ENCODE measurements around the gene SPN.
"Not testable (repeated sequence)": the region's sequence is repeated elsewhere in the genome, so short reads cannot be mapped to it uniquely, and the experiment has no call there.

SPN gene

DNA sequence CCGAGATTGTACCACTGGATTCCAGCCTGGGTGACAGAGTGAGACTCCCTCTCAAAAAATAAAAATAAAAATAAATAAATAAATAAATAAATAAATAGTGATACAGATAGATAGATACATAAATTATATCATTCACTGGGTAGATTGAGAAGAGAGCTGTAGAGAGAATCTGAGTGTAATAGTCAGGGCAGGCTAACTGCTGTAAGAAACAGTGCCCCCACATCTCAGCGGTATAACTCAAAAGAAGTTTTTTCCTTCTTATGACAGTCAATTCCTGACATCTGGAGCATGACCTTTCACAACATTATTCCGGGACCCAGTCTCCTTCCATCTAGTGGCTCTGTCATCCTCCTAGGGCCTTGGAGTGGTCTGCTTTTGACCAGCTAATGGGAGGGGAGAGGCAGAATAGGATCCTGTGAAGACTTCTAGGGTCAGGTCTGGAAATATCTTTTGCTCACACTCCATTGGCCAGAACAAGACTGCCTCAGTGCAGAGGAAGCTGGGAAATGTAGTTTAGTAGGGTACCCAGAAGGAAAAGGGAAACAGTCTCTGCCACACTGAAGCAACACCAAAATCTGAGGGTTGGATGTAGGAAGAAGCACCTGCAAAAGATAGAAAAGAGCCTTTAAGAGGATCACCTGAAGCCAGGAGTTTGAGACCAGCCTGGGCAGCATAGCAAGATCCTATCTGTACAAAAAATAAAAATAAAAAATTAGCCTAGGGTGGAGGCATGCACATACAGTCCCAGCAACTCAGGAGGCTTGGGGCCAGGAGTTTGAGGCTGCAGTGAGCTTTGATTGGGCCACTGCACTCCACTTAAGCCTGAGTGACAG, 13.0 kb downstream of the SPN start:
- DNase-seq (ENCODE audit: low read depth in 1 of 2, low spot score in 1 of 2): no peak

DNA sequence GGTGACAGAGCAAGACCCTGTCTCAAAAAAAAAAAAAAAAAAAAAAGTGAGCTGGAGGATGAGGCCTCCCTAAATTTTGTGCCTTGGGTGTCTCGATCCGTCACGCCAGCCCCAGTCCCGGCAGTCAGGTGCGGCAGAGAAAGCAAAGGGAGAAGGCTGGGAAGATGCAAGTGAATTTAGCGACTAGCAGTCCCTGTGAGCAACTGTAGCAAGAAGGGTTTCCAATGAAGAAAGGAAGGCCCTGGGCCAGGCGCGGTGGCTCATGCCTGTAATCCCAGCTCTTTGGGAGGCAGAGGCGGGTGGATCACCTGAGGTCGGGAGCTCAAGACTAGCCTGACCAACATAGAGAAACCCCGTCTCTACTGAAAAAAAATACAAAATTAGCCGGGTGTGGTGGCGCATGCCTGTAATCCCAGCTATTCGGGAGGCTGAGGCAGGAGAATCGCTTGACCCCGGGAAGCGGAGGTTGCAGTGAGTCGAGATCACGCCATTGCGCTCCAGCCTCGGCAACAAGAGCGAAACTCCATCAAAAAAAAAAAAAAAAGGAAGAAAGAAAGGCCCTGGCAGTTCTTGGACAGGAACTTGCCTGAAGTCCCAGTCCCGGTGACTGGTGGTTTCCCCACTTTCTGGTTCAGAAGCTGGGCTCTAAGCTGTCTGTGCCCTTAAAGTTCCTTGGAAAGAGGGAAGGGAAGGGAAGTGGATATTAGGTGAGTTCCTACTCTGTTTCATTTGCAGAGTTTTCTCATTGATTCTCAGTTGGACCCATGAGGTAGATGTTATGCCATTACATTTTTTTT, 14.1 kb downstream of the SPN start:
- no peak for DNase-seq (ENCODE audit: low read depth in 1 of 2, low spot score in 1 of 2)

- no peak for DNase-seq (ENCODE audit: low read depth in 1 of 2, low spot score in 1 of 2)
These were observed 15.7 kb downstream of the SPN start, which contains the start of gene QPRT for GRCh38 chr16:29678691-29679267. QPRT (plus strand) TSS chr16:29679180; CDS start chr16:29679198, 18 bp downstream.

GRCh38 chr16:29680180-29680598, 17.1 kb downstream of the SPN start:
- no peak for DNase-seq (ENCODE audit: low read depth in 1 of 2, low spot score in 1 of 2)

DNA sequence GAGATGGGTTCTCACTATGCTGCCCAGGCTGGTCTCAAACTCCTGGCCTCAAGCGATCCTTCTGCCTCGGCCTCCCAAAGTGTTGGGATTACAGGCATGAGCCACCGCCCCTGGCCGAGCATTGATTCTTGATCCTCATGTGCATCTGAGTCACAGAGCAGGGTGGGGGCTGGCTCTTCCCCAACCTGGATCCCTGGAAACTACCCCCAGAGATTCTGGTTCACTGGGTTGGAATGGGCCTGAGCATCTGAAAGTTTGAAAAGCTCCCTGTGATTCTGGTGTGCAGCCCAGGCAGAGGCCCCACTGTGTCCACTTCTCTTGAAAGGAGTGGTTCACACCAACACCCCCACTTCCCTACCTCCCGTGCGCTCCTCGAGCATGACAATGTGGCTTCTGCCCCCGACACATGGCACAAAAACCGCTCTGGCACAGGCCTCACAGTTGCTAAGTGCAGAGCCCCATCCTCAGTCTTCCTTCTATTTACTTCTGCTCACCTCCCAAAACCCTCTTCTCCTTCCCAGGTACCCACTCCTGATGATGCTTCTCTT, 20.6 kb downstream of the SPN start:
- no peak for DNase-seq (ENCODE audit: low read depth in 1 of 2, low spot score in 1 of 2)

DNA sequence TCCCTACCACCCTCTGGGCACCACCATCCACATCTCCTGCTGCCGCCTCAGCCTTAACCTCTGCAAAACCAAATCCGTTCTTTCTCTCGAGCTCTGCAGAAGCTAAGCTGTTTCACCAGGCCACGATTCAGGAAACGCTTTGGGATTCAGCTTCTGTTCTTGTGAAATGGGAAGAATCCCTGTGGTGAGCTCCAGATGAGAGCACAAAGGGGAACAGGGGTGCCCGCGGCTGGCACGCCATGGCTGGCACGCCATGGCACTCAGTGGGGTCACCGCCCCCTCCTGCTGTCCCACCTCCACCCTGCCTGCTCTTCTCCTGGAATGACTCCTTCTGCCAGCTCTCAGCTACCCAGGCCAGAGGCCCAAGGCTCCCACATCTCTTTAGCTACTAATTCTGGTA, 21.6 kb downstream of the SPN start:
- DNase-seq (ENCODE audit: low read depth in 1 of 2, low spot score in 1 of 2): no peak

- DNase-seq (ENCODE audit: low read depth in 1 of 2, low spot score in 1 of 2): no peak
These were observed 23.8 kb downstream of the SPN start for GRCh38 chr16:29686740-29687332.

GRCh38 chr16:29687755-29688154, 24.7 kb downstream of the SPN start:
- DNase-seq (ENCODE audit: low read depth in 1 of 2, low spot score in 1 of 2): no peak

GRCh38 chr16:29688172-29688571, 25.1 kb downstream of the SPN start:
- DNase-seq (ENCODE audit: low read depth in 1 of 2, low spot score in 1 of 2): no peak

- not testable (repeated sequence) for DNase-seq (ENCODE audit: low read depth in 1 of 2, low spot score in 1 of 2)
These were observed 26.7 kb downstream of the SPN start for GRCh38 chr16:29689490-29690351.

DNA sequence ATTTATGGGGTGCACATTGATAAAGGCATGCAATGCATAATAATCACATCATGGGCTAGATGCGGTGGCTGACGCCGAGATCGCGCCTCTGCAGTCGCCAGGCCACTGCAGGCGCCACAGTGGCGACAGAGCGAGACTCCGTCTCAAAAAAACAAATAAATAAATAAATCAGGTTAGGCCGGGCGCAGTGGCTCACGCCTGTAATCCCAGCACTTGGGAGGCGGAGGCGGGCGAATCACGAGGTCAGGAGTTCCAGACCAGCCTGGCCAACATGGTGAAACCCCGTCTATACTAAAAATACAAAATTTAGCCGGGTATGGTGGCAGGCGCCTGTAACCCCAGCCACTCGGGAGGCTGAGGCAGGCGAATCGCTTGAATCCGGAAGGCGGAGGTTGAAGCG, 29.6 kb downstream of the SPN start:
- DNase-seq (ENCODE audit: low read depth in 1 of 2, low spot score in 1 of 2): not testable (repeated sequence)

GRCh38 chr16:29694384-29695195, 31.5 kb downstream of the SPN start:
- DNase-seq (ENCODE audit: low read depth in 1 of 2, low spot score in 1 of 2): no peak

DNA sequence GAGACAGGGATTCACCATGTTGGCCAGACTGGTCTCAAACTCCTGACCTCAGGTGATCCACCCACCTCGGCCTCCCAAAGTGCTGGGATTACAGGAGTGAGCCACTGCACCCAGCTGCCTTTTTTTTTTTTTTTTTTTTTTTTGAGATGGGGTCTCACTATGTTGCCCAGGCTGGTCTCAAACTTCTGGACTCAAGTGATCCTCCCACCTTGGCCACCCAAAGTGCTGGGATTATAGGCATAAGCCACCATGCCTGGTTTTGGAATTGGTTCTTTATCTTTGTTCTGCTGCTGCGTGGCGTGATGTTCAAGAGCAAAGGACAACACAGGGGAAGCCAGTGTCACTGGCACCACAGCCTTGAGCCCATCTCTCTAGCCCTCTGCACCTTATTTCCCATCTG, 32.6 kb downstream of the SPN start:
- DNase-seq (ENCODE audit: low read depth in 1 of 2, low spot score in 1 of 2): not testable (repeated sequence)

DNA sequence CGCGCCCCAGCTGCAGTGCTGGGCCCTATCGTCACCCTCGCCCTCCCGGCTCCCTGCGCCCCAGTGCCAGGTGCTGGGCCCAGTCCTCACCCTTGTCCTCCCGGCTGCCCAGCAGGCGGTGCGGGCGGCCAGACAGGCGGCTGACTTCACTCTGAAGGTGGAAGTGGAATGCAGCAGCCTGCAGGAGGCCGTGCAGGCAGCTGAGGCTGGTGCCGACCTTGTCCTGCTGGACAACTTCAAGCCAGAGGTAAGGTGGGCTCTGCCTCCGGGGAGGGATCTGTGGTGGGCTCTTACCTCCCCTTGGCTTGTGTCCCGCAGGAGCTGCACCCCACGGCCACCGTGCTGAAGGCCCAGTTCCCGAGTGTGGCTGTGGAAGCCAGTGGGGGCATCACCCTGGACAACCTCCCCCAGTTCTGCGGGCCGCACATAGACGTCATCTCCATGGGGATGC, 33.9 kb downstream of the SPN start:
- DNase-seq (ENCODE audit: low read depth in 1 of 2, low spot score in 1 of 2): no peak

- DNase-seq (ENCODE audit: low read depth in 1 of 2, low spot score in 1 of 2): no peak
These were observed 34.3 kb downstream of the SPN start for GRCh38 chr16:29697391-29697790.

DNA sequence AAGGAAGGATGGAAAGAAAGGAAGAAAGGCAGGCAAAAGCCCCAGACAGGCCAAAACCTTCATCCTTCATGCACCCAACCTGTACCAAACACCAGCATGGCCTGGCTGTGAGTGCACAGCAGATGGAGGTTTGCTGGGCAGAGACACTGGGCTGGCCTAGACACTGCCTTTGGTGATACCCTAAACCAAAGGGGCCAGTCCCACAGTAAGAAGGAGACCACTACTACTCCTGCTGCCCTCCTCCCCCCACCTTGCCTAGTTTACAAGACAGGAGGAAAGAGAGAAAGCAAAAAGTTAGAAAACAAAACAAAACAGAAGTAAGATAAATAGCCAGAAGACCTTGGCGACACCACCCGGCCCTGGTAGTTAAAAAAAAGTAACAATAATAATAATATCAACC, 35.0 kb downstream of the SPN start:
- no peak for DNase-seq (ENCODE audit: low read depth in 1 of 2, low spot score in 1 of 2)

GRCh38 chr16:29698484-29699323, 35.7 kb downstream of the SPN start:
- DNase-seq (ENCODE audit: low read depth in 1 of 2, low spot score in 1 of 2): no peak

Measured in activated CD4-positive, alpha-beta T cell treated with anti-CD3 and anti-CD28 coated beads, Interleukin-2, amount 50 U/mL, for 24 hours (primary cell).